Activated CD4-positive, alpha-beta memory T cell treated with anti-CD3 and anti-CD28 coated beads for 36 hours (primary cell): ENCODE measurements around the gene LRP8. TPM values are rescaled to one million over a fixed set of nuclear protein-coding genes. Genes with fewer than 3 reads are reported as not detected.

ENCODE experiments used
- total RNA-seq, 2 experiments: library from RNA; stranded (reverse); gene quantifications; one replicate each; pipeline ENCODE4 v1.2.3, GENCODE V29; 2021

LRP8 gene
- total RNA-seq, 2 experiments from 2014 or later: 38.6 to 38.8 TPM

Other genes with a start within 250 kb of the LRP8 start
- gene SLC1A7, start 185.4 kb downstream of the LRP8 start, total RNA-seq: not detected
- 10 to 100 TPM; 19.6 to 20.7 TPM for gene CPT2, start 131.2 kb downstream of the LRP8 start, total RNA-seq
- 10 to 100 TPM; 34.0 to 37.4 TPM for gene CZIB, start 107.4 kb downstream of the LRP8 start, total RNA-seq
- 10 to 100 TPM; 85.7 to 89.5 TPM for gene MAGOH, start 89.6 kb downstream of the LRP8 start, total RNA-seq
- not detected for gene DMRTB1, start 131.3 kb upstream of the LRP8 start, total RNA-seq